ENCODE results near the gene PTOV1. TPM values are rescaled to one million over a fixed set of nuclear protein-coding genes. Genes with fewer than 3 reads are reported as not detected.
A peak's percentile ranks its signal among the peaks of the same experiment; 100 is the strongest.
"Not testable (repeated sequence)": the region's sequence is repeated elsewhere in the genome, so short reads cannot be mapped to it uniquely, and the experiment has no call there.

PTOV1 gene
- total RNA-seq, 1 donor from 2014 or later = 127 TPM

GRCh38 chr19:49814010-49814409, 36.9 kb upstream of the PTOV1 start:
- no peak for DNase-seq
- intact Hi-C loops (cut with micrococcal nuclease) = no loop called here
- ATAC-seq = no peak

- no peak for DNase-seq
- intact Hi-C loops (cut with micrococcal nuclease) = no loop called here
- no peak for ATAC-seq
Measured at GRCh38 chr19:49816590-49816989, 34.4 kb upstream of the PTOV1 start.

GRCh38 chr19:49817964-49818648, 32.9 kb upstream of the PTOV1 start, which contains the start of gene MED25:
Gene MED25, plus strand, starts transcription at chr19:49818289. Its CDS starts 53 bp downstream, at chr19:49818342.
- ATAC-seq = peak; percentile 72
- peak; percentile 93 for DNase-seq
- intact Hi-C loops (cut with micrococcal nuclease) = no loop called here

- DNase-seq (no peak), ATAC-seq (no peak)
- intact Hi-C loops (cut with micrococcal nuclease) = no loop called here
Measured at GRCh38 chr19:49818649-49819370, 32.1 kb upstream of the PTOV1 start.

DNA sequence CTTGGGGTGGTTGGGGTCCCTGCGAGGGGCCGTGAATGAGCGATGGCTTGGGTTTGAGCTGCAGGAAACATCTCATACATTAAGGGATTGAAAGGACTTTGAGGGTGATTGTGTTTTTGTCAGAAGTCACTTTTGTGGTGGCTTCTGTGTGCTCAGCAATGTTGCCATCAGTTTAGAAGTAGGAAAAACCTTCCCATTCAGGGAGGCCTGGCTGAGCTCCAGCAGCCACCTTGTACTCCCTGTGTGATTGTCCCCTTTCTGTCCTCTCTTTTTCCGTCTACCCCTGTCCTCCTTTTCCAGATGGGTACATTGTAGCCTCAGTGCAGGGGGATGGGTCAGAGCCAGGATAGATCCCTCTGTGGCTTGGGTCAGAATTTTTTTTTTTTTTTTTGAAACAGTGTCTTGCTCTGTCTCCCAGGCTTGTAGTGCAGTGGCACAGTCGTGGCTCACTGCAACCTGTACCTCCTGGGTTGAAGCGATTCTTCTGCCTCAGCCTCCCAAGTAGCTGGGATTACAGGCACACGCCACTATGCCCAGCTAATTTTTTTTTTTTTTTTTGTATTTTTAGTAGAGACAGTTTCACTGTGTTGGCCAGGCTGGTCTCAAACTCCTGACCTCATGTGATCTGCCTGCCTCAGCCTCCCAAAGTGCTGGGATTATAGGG, 31.4 kb upstream of the PTOV1 start:
- DNase-seq; ATAC-seq; intact Hi-C loops (cut with micrococcal nuclease): not testable (repeated sequence)

DNA sequence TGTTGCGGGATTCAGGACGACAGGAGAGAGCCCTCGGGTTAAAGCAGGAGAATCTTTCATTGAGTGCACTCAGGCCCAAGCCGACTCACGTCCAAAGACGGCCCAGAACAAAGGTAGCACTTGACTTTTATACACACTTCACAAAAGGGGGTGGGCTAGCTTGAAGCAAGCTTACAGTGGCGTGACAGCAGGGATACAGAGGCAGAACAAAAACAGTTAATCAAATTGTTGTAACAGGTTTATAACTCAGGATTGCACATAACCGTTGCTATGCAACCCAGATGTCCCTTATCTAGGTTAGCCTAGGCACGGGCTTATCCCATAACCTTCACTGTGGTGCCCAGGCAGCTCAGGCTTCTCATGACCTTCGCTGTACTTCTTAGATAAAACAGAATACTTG, 30.8 kb upstream of the PTOV1 start:
- DNase-seq = no peak
- intact Hi-C loops (cut with micrococcal nuclease) = no loop called here
- ATAC-seq = peak; percentile 40

DNA sequence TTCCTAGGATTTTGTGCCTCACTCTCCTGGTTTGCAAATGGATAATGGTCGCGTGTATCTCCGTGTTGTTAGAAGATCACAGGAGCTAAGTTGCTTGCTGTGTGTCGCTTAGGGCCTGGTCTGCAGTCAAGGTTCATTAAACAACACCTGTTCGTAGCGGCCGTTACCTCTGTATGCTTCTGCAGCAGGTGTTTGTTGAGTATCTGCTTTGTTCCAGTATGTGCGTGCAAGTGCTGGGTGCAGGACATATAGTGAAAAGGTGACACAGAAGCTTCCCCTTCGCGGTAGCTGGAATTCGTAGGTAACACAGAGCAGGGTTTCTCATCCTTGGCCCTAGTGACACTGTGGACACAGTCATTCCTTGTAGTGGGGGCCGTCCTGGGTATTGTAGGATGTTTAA, 27.5 kb upstream of the PTOV1 start:
- intact Hi-C loops (cut with micrococcal nuclease) = no loop called here
- DNase-seq = no peak
- ATAC-seq = no peak

GRCh38 chr19:49824662-49825061, 26.3 kb upstream of the PTOV1 start:
- ATAC-seq (no peak), DNase-seq (no peak)
- intact Hi-C loops (cut with micrococcal nuclease) = no loop called here

- DNase-seq (no peak), ATAC-seq (no peak)
- intact Hi-C loops (cut with micrococcal nuclease) = no loop called here
Measured at GRCh38 chr19:49827034-49827433, 23.9 kb upstream of the PTOV1 start.

- intact Hi-C loops (cut with micrococcal nuclease) = no loop called here
- ATAC-seq = no peak
- DNase-seq = no peak
Measured at GRCh38 chr19:49829200-49829599, 21.8 kb upstream of the PTOV1 start.

DNA sequence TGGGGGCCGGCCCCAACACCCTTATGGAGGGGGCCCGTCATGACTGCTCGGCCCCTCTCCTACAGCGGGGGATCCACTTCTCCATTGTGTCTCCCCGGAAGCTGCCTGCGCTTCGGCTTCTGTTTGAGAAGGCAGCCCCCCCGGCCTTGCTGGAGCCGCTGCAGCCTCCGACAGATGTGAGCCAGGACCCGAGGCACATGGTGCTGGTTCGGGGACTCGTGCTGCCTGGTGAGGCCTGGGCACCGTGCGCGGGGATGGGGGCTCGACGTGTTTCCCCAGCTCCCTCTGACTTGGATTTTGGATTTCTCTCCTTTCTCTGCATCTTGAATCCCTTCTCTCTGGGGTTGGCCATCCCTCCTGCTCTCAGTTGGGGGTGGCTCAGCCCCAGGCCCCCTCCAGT, 21.2 kb upstream of the PTOV1 start:
- DNase-seq (no peak), ATAC-seq (no peak)
- intact Hi-C loops (cut with micrococcal nuclease) = no loop called here

DNA sequence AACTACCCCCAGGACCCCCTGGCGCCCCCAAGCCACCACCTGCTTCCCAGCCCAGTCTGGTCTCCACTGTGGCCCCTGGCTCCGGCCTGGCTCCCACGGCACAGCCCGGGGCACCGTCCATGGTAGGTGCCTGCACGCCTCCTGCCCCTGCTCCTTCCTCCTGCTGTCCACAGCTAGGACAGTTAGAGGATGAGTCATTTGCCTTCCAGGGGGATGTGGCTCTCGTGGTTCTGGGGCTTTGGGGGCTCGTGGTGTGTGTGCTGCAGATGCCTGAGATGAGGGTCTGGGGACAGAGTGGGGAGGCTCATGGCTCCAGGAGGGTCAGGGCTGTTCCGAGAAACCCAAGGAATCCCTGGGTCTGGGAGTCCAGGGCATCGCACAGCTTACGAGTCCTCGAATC, 20.2 kb upstream of the PTOV1 start:
- intact Hi-C loops (cut with micrococcal nuclease) = no loop called here
- no peak for ATAC-seq
- DNase-seq = no peak

DNA sequence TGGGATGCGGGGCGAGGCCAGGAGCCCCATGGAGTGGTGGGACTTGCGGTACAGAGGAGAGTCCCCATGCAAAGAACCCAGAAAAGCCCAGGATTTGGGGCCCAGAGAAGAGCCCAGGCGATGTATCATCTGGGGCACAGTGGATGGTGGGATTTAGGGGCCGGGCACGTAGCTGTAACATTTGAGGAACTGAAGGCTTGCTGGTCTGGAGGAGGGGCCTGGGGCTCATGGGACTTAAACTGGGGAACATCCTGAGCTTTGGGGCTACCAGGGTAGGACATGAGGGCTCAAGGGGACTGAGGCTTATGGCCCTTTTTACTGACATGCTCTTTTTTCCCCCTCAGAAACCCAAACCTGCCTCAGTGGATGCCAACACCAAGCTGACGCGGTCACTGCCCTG, 19.4 kb upstream of the PTOV1 start:
- DNase-seq = no peak
- ATAC-seq = no peak
- intact Hi-C loops (cut with micrococcal nuclease) = no loop called here

- DNase-seq (no peak), ATAC-seq (no peak)
- intact Hi-C loops (cut with micrococcal nuclease) = no loop called here
Measured at GRCh38 chr19:49832556-49832955, 18.4 kb upstream of the PTOV1 start.

GRCh38 chr19:49833599-49833998, 17.4 kb upstream of the PTOV1 start:
- intact Hi-C loops (cut with micrococcal nuclease) = no loop called here
- ATAC-seq (no peak), DNase-seq (no peak)

- intact Hi-C loops (cut with micrococcal nuclease) = no loop called here
- DNase-seq (no peak), ATAC-seq (no peak)
Measured at GRCh38 chr19:49835562-49835961, 15.4 kb upstream of the PTOV1 start.

- ATAC-seq (no peak), DNase-seq (no peak)
- intact Hi-C loops (cut with micrococcal nuclease) = no loop called here
Measured at GRCh38 chr19:49836176-49837008, 14.6 kb upstream of the PTOV1 start.

DNA sequence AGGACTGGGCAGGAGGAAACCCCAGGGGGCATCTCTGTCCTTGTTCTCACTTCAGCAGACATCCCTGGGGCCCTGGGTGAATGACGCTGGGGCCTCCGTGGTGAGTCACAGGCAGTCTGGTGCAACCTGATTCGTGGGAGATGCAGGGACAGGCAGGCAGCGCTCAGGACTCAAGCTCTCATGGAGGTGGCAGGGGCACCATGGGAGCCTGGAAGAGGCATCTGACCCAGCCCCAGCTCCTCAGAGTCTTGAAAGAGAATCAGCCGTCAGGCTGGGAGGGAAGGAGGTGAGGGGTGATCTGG, 14.0 kb upstream of the PTOV1 start:
- ATAC-seq (no peak), DNase-seq (no peak)
- intact Hi-C loops (cut with micrococcal nuclease) = no loop called here

GRCh38 chr19:49837425-49837824, 13.5 kb upstream of the PTOV1 start:
- intact Hi-C loops (cut with micrococcal nuclease) = no loop called here
- DNase-seq (no peak), ATAC-seq (no peak)
